GM12892 (cell line): Measurements from ENCODE around the gene CBLB.
"Not testable (repeated sequence)": the region's sequence is repeated elsewhere in the genome, so short reads cannot be mapped to it uniquely, and the experiment has no call there.

Experiments
- DNase-seq: peaks from one replicate; pipeline ENCODE4 v3.0.0; 2011; ENCODE audit not compliant: insufficient read length
- FAIRE-seq: peaks from 2 replicates; lab custom pipeline; 2011; peaks lifted over from hg19 to GRCh38; lab: Jason Lieb, UNC
- POLR2A ChIP-seq: IDR thresholded peaks from 2 replicates; pipeline ENCODE4 v1.6.1; 2011; ENCODE audit warnings: low read depth, low read length, control low read depth
- POLR2AphosphoS5 ChIP-seq: IDR thresholded peaks from 2 replicates; pipeline ENCODE4 v1.6.1; 2011; ENCODE audit warnings: low read depth, low read length, control low read depth
- TAF1 ChIP-seq: IDR thresholded peaks from 2 replicates; pipeline ENCODE4 v1.6.1; 2011; ENCODE audit warnings: low read depth, mild to moderate bottlenecking, control low read depth, low read length, borderline replicate concordance

CBLB gene

DNA sequence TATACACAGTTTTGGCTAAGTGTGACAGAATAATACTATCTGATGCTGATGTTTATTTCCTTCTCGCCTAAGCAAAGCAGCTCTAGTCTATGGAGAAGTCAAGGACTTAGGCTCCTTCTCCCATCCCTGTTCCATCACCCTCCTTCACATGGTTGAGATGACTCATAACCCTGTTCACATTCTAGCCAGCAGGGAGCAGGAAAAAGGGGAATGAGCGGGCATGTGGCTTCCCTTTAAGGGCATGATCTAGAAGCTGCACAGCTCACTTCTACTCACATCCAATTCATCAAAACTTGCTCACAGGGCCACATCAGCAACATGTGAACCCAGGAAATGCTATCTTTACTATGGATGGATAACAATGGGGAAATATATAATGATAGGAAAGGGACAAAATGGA is 40.9 kb downstream of the CBLB start:
- FAIRE-seq (no peak), DNase-seq (no peak)
- no peak for TF ChIP-seq TAF1
- no peak for TF ChIP-seq POLR2A
- no peak for TF ChIP-seq POLR2AphosphoS5

DNA sequence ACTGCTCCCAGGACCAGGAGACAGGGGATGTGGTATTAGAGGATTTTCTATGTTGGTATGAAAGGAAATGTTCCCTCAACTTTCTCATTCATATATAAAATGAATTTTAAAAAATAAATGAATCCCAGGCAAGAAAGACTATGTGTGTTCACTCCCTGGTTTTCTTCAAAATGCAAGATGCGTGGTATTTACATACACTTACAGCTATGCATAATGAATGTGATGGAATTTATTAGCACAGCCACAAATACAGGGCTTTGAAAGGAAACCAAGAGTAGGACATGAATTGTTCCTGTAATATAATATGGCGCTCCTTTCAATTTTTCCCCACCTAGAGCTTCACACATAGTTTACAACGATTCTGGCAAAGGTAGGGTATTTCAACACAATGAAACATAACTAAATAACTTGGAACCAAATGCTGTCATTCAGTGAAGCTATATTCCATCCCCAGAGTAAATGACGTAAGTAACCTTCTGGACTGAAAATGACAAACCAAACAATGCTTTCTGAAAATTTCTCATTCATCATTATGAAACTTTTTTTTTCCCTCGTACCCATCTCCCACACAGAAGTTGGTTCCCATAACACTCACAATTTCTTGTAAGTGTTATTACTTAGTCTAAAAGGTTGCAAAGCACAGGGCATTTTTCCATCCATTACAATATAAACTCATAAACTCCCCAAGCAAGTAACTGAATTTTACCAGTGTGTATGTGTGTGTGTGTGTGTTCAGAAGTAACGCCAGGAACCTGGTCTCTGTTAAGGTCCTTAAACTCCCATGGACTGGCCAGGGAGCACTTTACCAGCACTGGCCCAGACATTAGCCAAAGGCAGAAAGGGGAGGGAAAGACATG is 41.8 kb downstream of the CBLB start:
- no peak for DNase-seq
- FAIRE-seq, result peak; percentile 46
- TF ChIP-seq POLR2A (no peak), POLR2AphosphoS5 (no peak), TAF1 (no peak)

DNA sequence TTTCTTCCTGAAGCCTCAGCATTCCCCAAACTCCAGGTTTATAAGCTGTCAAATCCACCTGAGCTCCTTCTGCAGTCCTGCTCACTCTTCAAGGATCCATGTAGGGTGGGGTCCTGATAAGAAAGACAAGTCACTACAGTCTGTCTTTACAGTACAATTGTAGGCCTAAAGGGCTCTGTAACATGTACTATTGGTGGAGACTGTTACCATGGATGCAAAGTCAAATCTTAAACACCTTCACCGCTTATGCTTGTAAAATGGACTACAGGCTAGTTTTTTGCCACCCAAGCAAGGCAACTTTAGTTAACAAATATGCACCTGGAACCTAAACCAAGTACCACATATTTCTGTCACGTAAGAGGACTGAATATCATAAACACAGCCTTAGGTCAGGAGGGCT is 44.7 kb downstream of the CBLB start:
- no peak for TF ChIP-seq POLR2A
- TF ChIP-seq TAF1, result no peak
- TF ChIP-seq POLR2AphosphoS5, result no peak
- no peak for FAIRE-seq
- no peak for DNase-seq

DNA sequence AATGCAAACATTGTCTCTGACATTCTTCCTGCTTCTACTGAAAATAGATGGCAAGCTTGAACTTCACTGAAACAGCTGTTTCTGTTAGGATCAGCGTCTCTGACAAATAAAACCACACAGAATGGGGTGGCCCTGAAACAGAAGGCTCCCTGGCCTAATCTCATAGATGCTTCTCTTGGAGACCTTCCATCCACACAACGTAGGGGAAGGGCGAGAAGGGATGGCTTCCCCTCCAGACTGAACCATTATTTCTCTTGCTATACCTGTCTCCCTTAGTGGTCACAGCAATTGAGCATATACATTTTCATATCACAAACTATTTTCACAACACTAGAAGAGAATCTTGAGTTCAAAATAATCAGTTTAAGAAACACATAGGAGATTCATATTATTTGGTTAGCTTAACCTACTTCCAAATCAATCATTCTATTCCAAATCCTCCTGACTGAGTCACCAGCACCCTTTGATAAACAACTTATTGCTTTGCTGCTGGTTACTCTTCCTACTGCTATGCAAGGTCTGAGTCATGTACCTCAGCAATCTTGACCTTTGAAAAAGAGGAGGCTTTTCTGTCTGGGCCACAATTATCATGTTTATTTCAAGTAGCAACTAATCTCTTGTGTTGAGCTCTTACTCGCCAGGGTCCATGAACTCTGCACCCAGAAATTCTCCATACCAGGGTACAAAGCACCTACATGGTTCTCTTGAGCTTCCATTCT is 45.5 kb downstream of the CBLB start:
- no peak for FAIRE-seq
- no peak for DNase-seq
- no peak for TF ChIP-seq POLR2AphosphoS5
- TF ChIP-seq POLR2A, result no peak
- no peak for TF ChIP-seq TAF1

DNA sequence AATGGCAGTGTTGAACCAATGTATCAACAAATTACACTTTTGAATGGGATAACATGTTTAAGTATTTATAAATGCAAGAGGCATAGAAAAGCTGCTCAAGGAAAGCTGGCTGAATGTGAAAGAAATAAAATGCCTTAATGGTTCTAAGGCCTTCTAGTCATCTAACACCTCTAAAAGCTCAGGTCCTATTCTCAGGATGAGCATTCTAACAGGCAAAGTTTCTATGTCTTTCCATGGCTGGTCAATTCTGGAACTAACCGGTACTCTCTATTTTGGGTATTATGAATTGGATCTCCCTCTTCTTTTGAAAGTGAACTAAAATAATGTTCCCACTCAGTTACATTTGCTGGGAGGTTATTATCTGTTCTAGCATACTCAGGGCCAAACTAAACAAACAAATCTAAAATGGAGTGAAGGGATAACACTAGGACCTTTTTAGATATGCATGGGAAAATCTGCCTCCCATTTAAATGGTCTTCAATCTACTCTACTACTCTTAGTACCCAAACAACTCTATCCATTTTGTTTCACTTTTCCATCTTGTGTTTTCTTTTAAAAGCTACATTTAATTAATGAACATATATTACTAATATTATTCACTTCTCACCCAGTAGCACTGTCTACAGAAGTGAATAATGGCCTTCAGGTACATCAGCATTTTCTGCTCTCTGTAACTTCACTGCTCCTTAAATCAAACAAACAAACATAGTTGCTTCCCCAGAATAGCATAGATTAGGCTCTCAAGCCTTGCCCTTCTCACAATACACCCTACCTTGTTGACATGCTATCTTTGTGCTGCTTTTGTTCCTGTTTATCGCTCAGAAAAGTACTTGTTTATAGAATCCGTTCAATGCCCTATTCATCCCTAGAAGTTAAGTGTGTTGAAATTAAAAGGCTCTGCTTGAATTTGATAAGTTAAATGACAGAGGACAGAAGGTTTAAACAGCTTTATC is 46.4 kb downstream of the CBLB start:
- no peak for TF ChIP-seq POLR2AphosphoS5
- TF ChIP-seq TAF1, result no peak
- TF ChIP-seq POLR2A, result no peak
- FAIRE-seq (no peak), DNase-seq (no peak)

DNA sequence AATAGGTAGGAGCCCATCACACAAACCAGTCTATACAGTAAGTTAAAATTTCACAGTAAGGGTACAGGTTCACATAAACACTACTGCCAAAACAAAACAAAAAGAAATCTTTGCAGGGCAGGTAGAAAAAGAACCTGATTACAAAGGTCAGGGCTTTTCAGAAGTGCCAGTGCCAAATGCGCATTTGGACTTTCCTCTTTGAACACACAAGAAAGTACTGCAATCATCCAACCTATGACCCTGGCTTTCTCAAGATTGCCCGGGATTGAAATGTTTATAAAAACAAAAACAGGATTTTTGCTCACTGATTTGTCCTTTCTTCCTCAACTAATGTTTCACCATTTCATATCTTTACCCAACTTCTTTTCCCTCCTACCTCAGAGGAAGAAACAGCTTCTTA is 47.4 kb downstream of the CBLB start:
- DNase-seq (no peak), FAIRE-seq (no peak)
- TF ChIP-seq POLR2A (no peak), TAF1 (no peak), POLR2AphosphoS5 (no peak)

DNA sequence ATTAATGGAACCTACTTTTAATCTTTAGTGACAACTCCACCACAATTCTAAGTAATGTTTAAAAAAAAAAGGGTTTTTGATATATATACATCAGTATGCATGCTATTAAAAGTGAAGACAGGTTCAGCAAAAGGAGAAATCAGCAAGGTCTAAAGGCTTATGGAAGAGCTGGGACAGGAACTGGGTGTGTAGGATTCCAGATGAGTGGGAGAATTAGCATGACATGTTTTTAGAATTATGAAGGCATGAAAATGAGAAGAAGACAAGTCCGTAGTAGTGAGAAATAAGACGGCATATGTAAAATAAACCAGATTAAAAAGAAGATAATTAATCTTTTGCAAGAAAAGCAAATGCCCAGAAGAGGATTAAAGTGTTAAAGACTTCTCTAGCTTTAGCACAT is 52.0 kb downstream of the CBLB start:
- no peak for TF ChIP-seq POLR2A
- no peak for TF ChIP-seq TAF1
- TF ChIP-seq POLR2AphosphoS5, result no peak
- FAIRE-seq (no peak), DNase-seq (no peak)

DNA sequence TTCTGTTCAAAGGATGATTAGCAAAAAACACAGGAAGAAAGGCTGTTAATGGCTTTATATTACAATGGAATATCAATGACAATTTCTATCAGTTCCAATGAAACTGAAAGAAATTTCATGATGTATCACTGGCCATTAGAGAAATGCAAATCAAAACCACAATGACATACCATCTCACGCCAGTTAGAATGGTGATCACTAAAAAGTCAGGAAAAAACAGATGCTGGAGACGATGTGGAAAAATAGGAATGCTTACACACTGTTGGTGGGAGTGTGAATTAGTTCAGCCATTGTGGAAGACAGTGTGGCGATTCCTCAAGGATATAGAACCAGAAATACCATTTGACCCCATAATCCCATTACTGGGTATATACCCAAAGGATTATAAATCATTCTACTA is 53.5 kb downstream of the CBLB start:
- not testable (repeated sequence) for FAIRE-seq, DNase-seq

DNA sequence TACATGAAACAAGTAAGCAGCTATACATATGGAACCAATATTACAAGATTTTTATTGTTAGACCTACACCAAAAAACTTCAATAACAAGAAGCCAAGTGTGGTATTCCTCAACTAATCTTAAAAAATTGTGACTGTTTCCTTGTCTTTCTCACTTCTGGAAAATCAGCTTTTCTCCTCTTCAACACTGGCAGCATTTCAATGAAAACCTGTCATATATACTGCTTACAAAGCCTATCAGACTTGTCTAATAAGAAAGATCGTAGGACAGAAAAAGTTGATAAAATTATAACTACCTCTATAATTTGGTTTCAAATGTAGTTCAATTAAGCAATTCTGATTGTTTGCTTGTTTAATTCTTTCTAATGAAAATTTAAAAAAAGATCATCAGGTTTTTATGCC is 55.1 kb downstream of the CBLB start:
- FAIRE-seq (no peak), DNase-seq (no peak)
- TF ChIP-seq POLR2A (no peak), POLR2AphosphoS5 (no peak), TAF1 (no peak)

DNA sequence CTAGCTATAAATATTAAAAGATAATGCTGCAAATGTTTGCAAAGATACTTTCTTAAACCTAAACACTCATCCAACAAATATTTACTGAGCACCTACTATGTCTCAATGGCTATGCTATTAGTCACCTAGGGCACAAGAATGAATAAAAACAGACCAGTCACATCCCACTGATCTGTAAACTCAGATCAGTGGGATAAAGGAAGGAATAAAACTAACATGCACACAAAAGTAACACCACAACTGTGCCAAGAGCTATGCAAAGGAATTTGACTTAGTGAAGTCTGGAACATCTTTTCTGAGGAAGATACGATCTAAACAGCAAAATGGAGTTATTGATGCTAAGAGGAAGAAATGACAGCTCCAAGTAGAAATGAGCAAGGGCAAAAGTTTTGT is 56.6 kb downstream of the CBLB start:
- FAIRE-seq, result peak; percentile 63
- TF ChIP-seq POLR2AphosphoS5 (no peak), TAF1 (no peak), POLR2A (no peak)
- no peak for DNase-seq

DNA sequence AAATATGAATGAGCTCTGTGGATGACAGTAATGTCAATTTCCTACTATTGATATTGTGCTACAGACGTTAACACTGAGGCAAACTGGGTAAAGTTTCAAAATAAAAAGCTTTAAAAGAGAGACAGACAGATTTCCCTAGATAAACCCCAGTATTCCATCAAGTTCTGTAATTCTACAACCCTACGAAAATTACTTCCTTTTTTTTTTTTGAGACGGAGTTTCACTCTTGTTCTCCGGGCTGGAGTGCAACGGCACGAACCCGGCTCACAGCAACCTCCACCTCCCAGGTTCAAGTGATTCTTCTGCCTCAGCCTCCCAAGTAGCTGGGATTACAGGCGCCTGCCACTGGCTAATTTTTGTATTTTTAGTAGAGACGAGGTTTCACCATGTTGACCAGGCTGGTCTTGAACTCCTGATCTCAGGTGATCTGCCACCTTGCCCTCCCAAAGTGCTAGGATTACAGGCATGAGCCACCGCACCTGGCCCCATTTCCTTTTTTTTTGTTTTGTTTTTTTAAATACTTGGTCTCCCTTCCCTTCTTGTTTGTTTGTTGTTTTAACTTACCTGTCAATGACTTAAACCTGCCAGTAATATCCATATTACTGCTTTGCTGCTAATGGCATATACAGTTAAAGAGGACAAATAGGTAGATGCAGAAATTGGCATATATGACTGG is 57.2 kb downstream of the CBLB start:
- TF ChIP-seq POLR2AphosphoS5 (no peak), TAF1 (no peak), POLR2A (no peak)
- FAIRE-seq, result no peak
- DNase-seq, result no peak
